Measurements from ENCODE around the gene TP53. TPM values are rescaled to one million over a fixed set of nuclear protein-coding genes. Genes with fewer than 3 reads are reported as not detected.

TP53 gene
- polyA plus RNA-seq, 2 of the 4 experiments (the other 2 are of a cell fraction) = 59.4 to 65.9 TPM

GRCh38 chr17:7729816-7730215 is 42.5 kb upstream of the TP53 start:
- ATAC-seq (no peak), DNase-seq (ENCODE audit: low read depth in 1 of 2, low spot score in 1 of 2) (no peak), FAIRE-seq (no peak)
- 29% methylated on average over 1 of the region's 1 CpG for WGBS (ENCODE audit: missing lambda C conversion rate)
- no peak overlapping the region for H3K4me3 ChIP-seq
- H3K9me3 ChIP-seq = no peaks in the 10 kb centered on the region
- TF ChIP-seq TFCP2L1 (CRISPR knock-in tag; IDR thresholded peaks at IDR 0.05) (no peak), MAFK (IDR thresholded peaks at IDR 0.05; ENCODE audit: partially characterized antibody) (no peak), EP300 (IDR thresholded peaks at IDR 0.05) (no peak), ELK1 (IDR thresholded peaks at IDR 0.05; ENCODE audit: low read depth, low read length) (no peak), CHD2 (IDR thresholded peaks at IDR 0.05; ENCODE audit: low read length, partially characterized antibody) (no peak), ZC3H11A (IDR thresholded peaks at IDR 0.05) (no peak)
- POLR2A ChIA-PET = no interaction called here
- H3K4me2 ChIP-seq = no peak overlapping the region
- H3K27ac ChIP-seq = no peak overlapping the region
- CTCF ChIA-PET = interaction anchor here (0.8 to 4.8 kb wide), 8 partner anchors 12 to 312 kb away, joined by 3 to 35 read pairs (median 4); no protein-coding TSS in a partner anchor
- no peaks in the 10 kb centered on the region for H3K4me1 ChIP-seq

GRCh38 chr17:7727886-7728285 is 40.6 kb upstream of the TP53 start:
- TF ChIP-seq CEBPB (IDR thresholded peaks at IDR 0.05) (no peak), ZC3H11A (IDR thresholded peaks at IDR 0.05) (no peak), EP300 (IDR thresholded peaks at IDR 0.05) (no peak)
- H3K4me1 ChIP-seq = no peaks in the 10 kb centered on the region
- no peak overlapping the region for H3K27ac ChIP-seq
- ChIA-PET CTCF (interaction anchor here (1.2 to 4.0 kb wide), 5 partner anchors 11 to 314 kb away, joined by 3 to 20 read pairs (median 7); partner anchors contain the start of genes DNAH2 and WRAP53), POLR2A (interaction anchor here (0.7 kb wide), 1 partner anchor 129 kb away, joined by 4 read pairs; the partner anchor contains the start of gene NAA38)
- no peaks in the 10 kb centered on the region for H3K9me3 ChIP-seq
- FAIRE-seq (no peak), DNase-seq (ENCODE audit: low read depth in 1 of 2, low spot score in 1 of 2) (no peak), ATAC-seq (no peak)
- H3K4me2 ChIP-seq = no peak overlapping the region
- H3K4me3 ChIP-seq = no peak overlapping the region
- 69% methylated on average over 3 of the region's 3 CpGs for WGBS (ENCODE audit: missing lambda C conversion rate)

- ATAC-seq (no peak), FAIRE-seq (no peak), DNase-seq (ENCODE audit: low read depth in 1 of 2, low spot score in 1 of 2) (no peak)
- TF ChIP-seq, protein P1, sequence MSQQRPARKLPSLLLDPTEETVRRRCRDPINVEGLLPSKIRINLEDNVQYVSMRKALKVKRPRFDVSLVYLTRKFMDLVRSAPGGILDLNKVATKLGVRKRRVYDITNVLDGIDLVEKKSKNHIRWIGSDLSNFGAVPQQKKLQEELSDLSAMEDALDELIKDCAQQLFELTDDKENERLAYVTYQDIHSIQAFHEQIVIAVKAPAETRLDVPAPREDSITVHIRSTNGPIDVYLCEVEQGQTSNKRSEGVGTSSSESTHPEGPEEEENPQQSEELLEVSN (IDR thresholded peaks at IDR 0.05; ENCODE audit: borderline replicate concordance, low read depth) = no peak
- TF ChIP-seq FOSL2 (IDR thresholded peaks at IDR 0.05) = no peak
- no peak for TF ChIP-seq FOSL2 (CRISPR knock-in tag; IDR thresholded peaks at IDR 0.05)
- TF ChIP-seq RAD21 (conservative IDR thresholded peaks at IDR 0.05 in 1 of 2, IDR thresholded peaks at IDR 0.05 in 1 of 2) = no peak
- TF ChIP-seq FOXS1 (CRISPR knock-in tag; IDR thresholded peaks at IDR 0.05) = no peak
- no peak for TF ChIP-seq BHLHE40 (IDR thresholded peaks at IDR 0.05; ENCODE audit: low read depth, low read length)
- no peak for TF ChIP-seq NR3C1 (IDR thresholded peaks at IDR 0.05)
- no peak for TF ChIP-seq CBX2 (IDR thresholded peaks at IDR 0.05; ENCODE audit: borderline replicate concordance, low read depth)
- no peak for TF ChIP-seq ZNF302 (CRISPR knock-in tag; IDR thresholded peaks at IDR 0.05)
- no peak for TF ChIP-seq FOSB (CRISPR knock-in tag; IDR thresholded peaks at IDR 0.05)
- ChIA-PET CTCF (interaction anchor here (0.5 to 5.5 kb wide), 6 partner anchors 10 to 257 kb away, joined by 3 to 17 read pairs (median 4); no protein-coding TSS in a partner anchor), POLR2A (interaction anchor here (0.6 kb wide), 1 partner anchor 71 kb away, joined by 3 read pairs; no protein-coding TSS in a partner anchor)
- no peak overlapping the region for H3K4me2 ChIP-seq
- H3K27ac ChIP-seq = no peak overlapping the region
- no peak overlapping the region for H3K4me3 ChIP-seq
- no peaks in the 10 kb centered on the region for H3K9me3 ChIP-seq
- H3K4me1 ChIP-seq = peaks cover 12% of the 10 kb centered on the region; the same call in 2 of the 3 replicates
- WGBS (ENCODE audit: missing lambda C conversion rate) = 69% methylated on average over 2 of the region's 2 CpGs
Observed at GRCh38 chr17:7721612-7722011, 34.3 kb upstream of the TP53 start.

- 28% methylated on average over 4 of the region's 4 CpGs for WGBS (ENCODE audit: missing lambda C conversion rate)
- Histone ChIP-seq H3K9me3 (no peaks in the 10 kb centered on the region), H3K4me3 (no peak overlapping the region), H3K4me1 (peaks cover 21% of the 10 kb centered on the region), H3K4me2 (no peak overlapping the region), H3K27ac (no peak overlapping the region)
- no peak for FAIRE-seq
- TF ChIP-seq EHF (CRISPR knock-in tag; IDR thresholded peaks at IDR 0.05) (no peak), RAD21 (conservative IDR thresholded peaks at IDR 0.05 in 1 of 2, IDR thresholded peaks at IDR 0.05 in 1 of 2) (no peak), GATA3 (IDR thresholded peaks at IDR 0.05; ENCODE audit: borderline replicate concordance) (no peak)
- CTCF ChIA-PET = interaction anchor here (0.6 to 1.8 kb wide), 5 partner anchors 9 to 159 kb away, joined by 3 to 7 read pairs (median 4); partner anchors contain the start of gene SENP3
- POLR2A ChIA-PET = no interaction called here
- no peak for ATAC-seq
- DNase-seq (ENCODE audit: low read depth in 1 of 2, low spot score in 1 of 2) = no peak
Observed at GRCh38 chr17:7720125-7720524, 32.8 kb upstream of the TP53 start.

Measured in A549 (cell line).